Activated CD4-positive, alpha-beta T cell treated with anti-CD3 and anti-CD28 coated beads for 36 hours (primary cell): ENCODE data around the gene AWAT2. TPM values are rescaled to one million over a fixed set of nuclear protein-coding genes. Genes with fewer than 3 reads are reported as not detected.

Experiments used
- ATAC-seq: fragments of 200-7000 bp; cut with Tn5 transposase; one replicate; pipeline ENCODE4 v1.10.0; 2021; ENCODE audit warnings: mild to moderate bottlenecking, moderate library complexity
- CTCF ChIA-PET: fragments of 350-600 bp; sonication (Branson Sonifier 250); formaldehyde crosslinking; loops from one replicate; lab custom pipeline; 2021; ENCODE audit warnings: antibody characterized with exemption; lab: Charles Lee
- POLR2A ChIA-PET: fragments of 350-600 bp; sonication (Branson Sonifier 250); formaldehyde crosslinking; loops from one replicate; lab custom pipeline; 2021; ENCODE audit warnings: antibody characterized with exemption, inconsistent platforms; lab: Charles Lee
- DNase-seq: peaks from one replicate; pipeline ENCODE4 v3.0.0-alpha.2; 2020
- H3K27ac Mint-ChIP-seq: one replicate; pipeline ENCODE4 v1.8.0; 2021; ENCODE audit warnings: mixed read lengths
- H3K27me3 Mint-ChIP-seq: one replicate; pipeline ENCODE4 v1.8.0; 2021; ENCODE audit warnings: mixed read lengths
- H3K36me3 Mint-ChIP-seq: one replicate; pipeline ENCODE4 v1.8.0; 2021; ENCODE audit warnings: low read depth, mixed read lengths
- H3K4me1 Mint-ChIP-seq: one replicate; pipeline ENCODE4 v1.8.0; 2021; ENCODE audit warnings: mixed read lengths
- H3K4me3 Mint-ChIP-seq: one replicate; pipeline ENCODE4 v1.8.0; 2021; ENCODE audit warnings: mild to moderate bottlenecking, moderate library complexity, mixed read lengths
- H3K9me3 Mint-ChIP-seq: one replicate; pipeline ENCODE4 v1.8.0; 2021; ENCODE audit warnings: low read depth, mixed read lengths
- intact Hi-C, 2 experiments: fragments of 100-400 bp; cut with DNase I in 1 of 2; cut with micrococcal nuclease in 1 of 2; formaldehyde crosslinking; loops; one replicate each; pipeline versions ENCODE4 v1.14.2 to v1.15.1; 2022 to 2024; cut with DNase I, micrococcal nuclease
- total RNA-seq, 2 experiments: library from RNA; stranded (reverse); gene quantifications; one replicate each; pipeline ENCODE4 v1.2.3, GENCODE V29; 2021

AWAT2 gene, protein sequence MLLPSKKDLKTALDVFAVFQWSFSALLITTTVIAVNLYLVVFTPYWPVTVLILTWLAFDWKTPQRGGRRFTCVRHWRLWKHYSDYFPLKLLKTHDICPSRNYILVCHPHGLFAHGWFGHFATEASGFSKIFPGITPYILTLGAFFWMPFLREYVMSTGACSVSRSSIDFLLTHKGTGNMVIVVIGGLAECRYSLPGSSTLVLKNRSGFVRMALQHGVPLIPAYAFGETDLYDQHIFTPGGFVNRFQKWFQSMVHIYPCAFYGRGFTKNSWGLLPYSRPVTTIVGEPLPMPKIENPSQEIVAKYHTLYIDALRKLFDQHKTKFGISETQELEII
- total RNA-seq = not detected

DNA sequence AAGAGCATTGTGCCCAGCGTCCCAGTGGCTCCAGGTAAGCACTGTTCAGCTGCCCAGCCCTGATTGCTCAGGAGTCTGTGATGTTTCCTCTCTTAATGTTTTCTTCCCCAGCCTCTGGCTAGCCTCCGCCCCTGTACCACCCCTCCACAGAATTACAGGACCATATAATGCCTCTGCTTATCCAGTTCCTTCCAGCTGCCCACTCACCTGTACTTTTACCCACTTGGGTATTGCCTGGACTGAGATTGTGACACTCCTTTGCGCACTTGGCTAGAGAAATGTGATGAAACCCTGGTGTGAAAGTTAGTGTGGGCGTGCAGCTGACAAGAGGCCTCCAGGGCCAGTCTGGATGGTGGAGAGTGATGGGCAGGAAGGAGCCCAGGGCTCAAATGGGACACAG, at the start of gene AWAT2:
TSS of gene AWAT2 (minus strand) at position 14 of the 400 bp plus-strand sequence. CDS start at position 8, 6 bp downstream.
- intact Hi-C loops = no loop called here
- H3K4me1 Mint-ChIP-seq = no peaks in the 10 kb centered on the region
- H3K36me3 Mint-ChIP-seq = no peaks in the 10 kb centered on the region
- no peaks in the 10 kb centered on the region for H3K9me3 Mint-ChIP-seq
- DNase-seq (no peak), ATAC-seq (no peak)
- H3K4me3 Mint-ChIP-seq = no peak within 1 kb of the TSS
- no peak within 1 kb of the TSS for H3K27ac Mint-ChIP-seq
- CTCF ChIA-PET = no interaction called here
- POLR2A ChIA-PET = no interaction called here
- H3K27me3 Mint-ChIP-seq = no peaks in the 10 kb centered on the region

DNA sequence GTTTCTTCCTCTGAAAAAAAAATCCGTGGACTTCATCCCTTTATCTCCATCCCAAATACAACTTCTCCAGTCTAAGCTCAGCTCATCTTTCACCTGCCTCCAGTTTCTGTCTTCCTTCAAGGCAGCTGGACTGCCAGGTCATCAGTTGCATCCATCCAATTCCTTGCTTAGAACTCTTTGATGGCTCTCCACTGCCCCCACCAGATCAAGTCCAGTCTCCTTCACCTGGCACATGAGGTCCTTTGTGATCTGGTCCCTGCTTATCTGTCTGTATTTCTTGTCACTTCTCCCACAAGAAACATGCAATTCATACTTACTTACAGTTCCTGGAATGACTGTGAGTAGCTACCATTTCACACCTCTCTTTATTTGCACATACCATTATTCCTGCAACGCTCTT, 46.3 kb upstream of the AWAT2 start:
- Mint-ChIP-seq H3K36me3 (no peaks in the 10 kb centered on the region), H3K27ac (no peak overlapping the region), H3K4me3 (no peak overlapping the region), H3K9me3 (no peaks in the 10 kb centered on the region), H3K27me3 (peaks cover 5% of the 10 kb centered on the region), H3K4me1 (no peaks in the 10 kb centered on the region)
- ChIA-PET POLR2A (no interaction called here), CTCF (interaction anchor here (0.7 to 2.3 kb wide), 8 partner anchors 10 to 608 kb away, joined by 3 to 13 read pairs (median 4); no protein-coding TSS in a partner anchor)
- ATAC-seq (no peak), DNase-seq (no peak)
- intact Hi-C loops = loop anchor here (5.0 kb wide), 3 partner anchors 64 to 604 kb away; no protein-coding TSS in a partner anchor

DNA sequence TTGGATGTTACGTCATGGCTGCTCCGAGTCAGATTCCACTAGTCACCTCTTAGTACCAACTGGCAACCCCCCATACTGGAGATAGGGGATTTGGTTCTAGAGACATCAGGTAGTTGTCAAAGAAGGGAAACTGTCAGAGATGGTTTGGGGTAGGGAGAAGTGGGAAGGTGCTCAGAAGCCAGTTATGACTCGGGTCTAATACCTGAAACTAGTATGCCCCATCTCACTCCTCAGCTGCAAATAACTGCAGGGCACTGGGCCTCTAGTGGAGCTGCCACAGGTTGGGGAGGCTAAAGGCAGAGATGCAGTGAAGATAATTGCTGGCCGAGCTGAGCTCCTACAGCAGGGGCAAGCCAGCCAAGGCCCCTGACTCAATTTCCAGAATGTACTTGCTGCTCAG, 42.5 kb upstream of the AWAT2 start:
- Mint-ChIP-seq H3K4me3 (no peak overlapping the region), H3K36me3 (no peaks in the 10 kb centered on the region), H3K9me3 (no peaks in the 10 kb centered on the region), H3K27ac (no peak overlapping the region), H3K27me3 (no peaks in the 10 kb centered on the region), H3K4me1 (no peaks in the 10 kb centered on the region)
- ATAC-seq (no peak), DNase-seq (no peak)
- intact Hi-C loops = no loop called here
- ChIA-PET POLR2A (no interaction called here), CTCF (no interaction called here)

DNA sequence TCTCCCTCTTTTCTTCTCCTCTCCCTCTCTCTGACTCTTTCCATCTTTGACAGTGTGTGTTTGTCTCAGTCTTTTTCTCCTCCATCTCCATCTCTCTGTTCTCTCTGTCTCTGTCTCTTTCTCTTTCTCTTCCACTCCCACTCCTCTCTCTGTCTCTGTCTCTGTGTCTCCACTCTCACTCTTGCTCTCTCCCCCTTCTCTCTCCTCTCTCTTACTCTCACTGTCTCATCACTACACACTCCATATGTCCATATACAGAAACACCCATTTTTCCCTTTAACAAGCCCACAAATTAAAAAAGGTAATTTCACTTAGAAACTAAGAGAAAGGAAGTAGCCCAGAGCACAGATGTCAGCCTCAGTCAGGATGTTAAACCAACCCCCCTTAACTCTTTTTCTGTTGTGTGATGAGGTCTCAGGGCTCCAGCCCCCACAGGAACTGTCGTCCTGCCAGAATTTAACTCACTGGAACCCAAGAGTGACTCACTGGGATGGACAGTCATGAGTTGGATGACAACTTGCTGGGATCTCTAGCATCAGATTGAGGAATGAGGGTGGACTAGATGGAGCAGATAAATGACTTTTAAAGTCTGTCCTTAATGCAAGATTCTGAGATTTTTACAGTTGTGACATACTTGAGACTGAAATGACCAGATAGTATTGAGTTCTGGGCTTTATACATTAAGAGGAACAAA, 40.0 kb upstream of the AWAT2 start:
- intact Hi-C loops = loop anchor here in 1 of 2 experiments (2.0 kb wide), 1 partner anchor 551 kb away; no protein-coding TSS in a partner anchor
- Mint-ChIP-seq H3K4me1 (no peaks in the 10 kb centered on the region), H3K27ac (no peak overlapping the region), H3K36me3 (no peaks in the 10 kb centered on the region), H3K4me3 (no peak overlapping the region), H3K27me3 (no peaks in the 10 kb centered on the region), H3K9me3 (no peaks in the 10 kb centered on the region)
- POLR2A ChIA-PET = no interaction called here
- DNase-seq (no peak), ATAC-seq (no peak)
- CTCF ChIA-PET = no interaction called here

DNA sequence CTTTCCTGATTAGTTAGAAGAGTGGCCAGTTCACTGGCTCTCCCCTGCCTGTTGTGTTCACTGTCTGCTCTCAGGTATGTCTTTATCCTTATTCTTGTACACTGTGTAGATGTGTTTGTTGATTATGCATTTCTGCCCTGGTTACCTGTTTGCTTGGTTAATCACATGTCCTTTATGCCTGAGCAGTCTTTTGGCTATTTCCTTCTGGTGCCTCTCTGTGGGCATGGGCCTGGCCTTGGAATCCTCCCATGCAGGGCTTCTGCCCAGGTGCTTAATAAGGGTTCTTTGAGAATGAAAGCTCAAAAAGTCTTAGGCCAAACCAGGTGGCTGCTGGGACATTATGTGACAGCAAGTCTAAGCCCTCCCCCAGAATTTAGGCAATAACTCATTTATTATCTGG, 39.0 kb upstream of the AWAT2 start:
- Mint-ChIP-seq H3K27ac (no peak overlapping the region), H3K4me1 (no peaks in the 10 kb centered on the region), H3K27me3 (no peaks in the 10 kb centered on the region), H3K4me3 (no peak overlapping the region), H3K36me3 (no peaks in the 10 kb centered on the region), H3K9me3 (no peaks in the 10 kb centered on the region)
- ChIA-PET CTCF (interaction anchor here (0.6 kb wide), 1 partner anchor 52 kb away, joined by 4 read pairs; no protein-coding TSS in a partner anchor), POLR2A (no interaction called here)
- no peak for DNase-seq
- intact Hi-C loops = loop anchor here in 1 of 2 experiments (2.0 kb wide), 1 partner anchor 550 kb away; no protein-coding TSS in a partner anchor
- ATAC-seq = no peak

DNA sequence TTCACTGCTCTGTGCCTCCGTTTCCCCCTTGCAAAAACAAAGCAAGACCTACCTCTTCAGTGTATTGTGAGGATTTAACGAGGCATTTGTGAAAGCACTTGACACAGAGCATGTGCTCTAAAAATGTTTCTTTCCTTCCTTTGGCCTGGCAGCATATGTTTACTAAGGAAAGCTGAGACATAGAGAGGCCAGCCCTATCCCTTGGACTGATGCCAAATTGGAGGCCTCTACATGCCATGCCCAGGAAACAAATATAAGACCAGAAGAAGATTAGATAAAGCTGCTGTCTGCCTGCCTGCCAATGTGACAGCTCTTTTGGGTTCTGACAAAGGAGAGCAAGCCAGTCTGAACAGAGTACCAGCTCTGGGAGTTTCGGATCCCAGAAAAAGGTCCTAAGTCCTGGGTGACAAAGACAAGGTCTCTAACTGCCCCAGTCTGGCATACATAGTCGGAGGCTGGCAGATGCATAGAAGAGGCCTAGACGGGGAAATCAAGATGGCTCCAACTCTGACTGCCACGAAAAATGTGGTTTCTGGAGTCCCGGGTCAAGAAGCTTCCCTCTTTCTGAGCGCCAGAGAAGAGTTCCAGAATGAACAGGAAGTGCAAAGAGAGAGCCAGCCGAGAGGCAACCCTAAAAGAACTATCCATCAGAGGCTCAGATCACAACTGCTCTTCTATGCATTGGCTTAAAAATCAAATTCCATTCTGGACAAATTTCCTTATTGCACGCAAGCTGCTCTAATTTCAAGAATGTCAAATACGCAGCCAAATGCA, 38.3 kb upstream of the AWAT2 start:
- ChIA-PET CTCF (interaction anchor here (0.8 to 0.9 kb wide), 2 partner anchors 9 to 10 kb away, joined by 3 read pairs; no protein-coding TSS in a partner anchor), POLR2A (no interaction called here)
- Mint-ChIP-seq H3K4me3 (no peak overlapping the region), H3K9me3 (no peaks in the 10 kb centered on the region), H3K36me3 (no peaks in the 10 kb centered on the region), H3K4me1 (no peaks in the 10 kb centered on the region), H3K27ac (no peak overlapping the region), H3K27me3 (no peaks in the 10 kb centered on the region)
- intact Hi-C loops = loop anchor here in 1 of 2 experiments (2.0 kb wide), 1 partner anchor 549 kb away; no protein-coding TSS in a partner anchor
- no peak for ATAC-seq
- DNase-seq = no peak

DNA sequence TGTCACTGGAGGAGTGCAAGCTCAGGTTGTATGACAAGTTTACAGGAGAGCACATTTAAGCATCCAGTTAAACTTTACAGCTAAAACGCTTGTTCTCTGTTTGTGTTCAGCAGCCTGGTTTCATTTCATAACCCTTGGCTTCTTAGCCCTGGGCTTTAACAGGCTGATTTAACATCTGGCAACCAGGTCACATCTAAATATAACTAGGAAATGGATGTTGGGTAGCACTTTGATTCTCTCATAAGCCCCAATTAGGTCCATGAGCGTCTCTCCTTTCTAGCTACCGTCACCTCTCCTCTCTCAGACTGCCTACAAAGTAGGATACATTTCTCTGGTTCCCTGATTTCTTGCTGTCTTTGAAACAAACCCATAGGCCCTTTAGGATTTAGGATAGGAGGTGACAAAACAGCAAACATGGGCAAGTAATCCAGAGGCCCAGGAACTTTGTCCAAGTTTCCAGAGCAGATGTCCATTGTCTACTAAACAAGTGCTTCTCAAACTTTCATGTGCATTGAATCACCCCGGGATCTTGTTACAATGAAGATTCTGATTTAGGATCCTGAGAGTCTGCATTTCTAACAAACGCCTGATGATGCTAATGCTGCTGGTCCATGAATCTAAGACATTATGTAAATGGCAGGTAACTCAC, 35.0 kb upstream of the AWAT2 start:
- Mint-ChIP-seq H3K9me3 (no peaks in the 10 kb centered on the region), H3K4me1 (no peaks in the 10 kb centered on the region), H3K36me3 (no peaks in the 10 kb centered on the region), H3K27ac (no peak overlapping the region), H3K27me3 (no peaks in the 10 kb centered on the region), H3K4me3 (no peak overlapping the region)
- intact Hi-C loops = no loop called here
- CTCF ChIA-PET = no interaction called here
- ATAC-seq (no peak), DNase-seq (no peak)
- POLR2A ChIA-PET = no interaction called here

DNA sequence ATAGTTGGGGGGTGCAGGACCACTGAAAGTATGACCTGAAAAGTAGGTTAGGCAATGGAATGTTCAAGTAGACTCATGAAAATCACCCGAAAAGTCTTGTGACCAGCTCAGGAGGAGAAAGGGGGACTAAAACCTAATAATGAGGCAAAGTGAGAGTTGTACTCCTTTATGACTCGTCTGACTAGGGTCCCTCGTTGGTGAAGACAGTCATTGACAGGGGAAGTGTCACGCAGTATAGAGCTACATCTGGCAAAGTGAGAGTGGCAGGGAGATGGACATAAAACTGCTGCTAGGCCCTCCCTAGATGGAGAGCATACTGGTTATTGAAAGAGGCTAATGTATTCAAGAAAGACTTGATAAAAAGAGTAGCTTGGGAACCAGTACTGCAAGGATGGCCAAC, 33.0 kb upstream of the AWAT2 start:
- no peak for ATAC-seq
- CTCF ChIA-PET = interaction anchor here (1.3 kb wide), 1 partner anchor 14 kb away, joined by 4 read pairs; no protein-coding TSS in a partner anchor
- H3K4me1 Mint-ChIP-seq = no peaks in the 10 kb centered on the region
- intact Hi-C loops = no loop called here
- H3K27ac Mint-ChIP-seq = no peak overlapping the region
- no peak for DNase-seq
- POLR2A ChIA-PET = no interaction called here
- no peaks in the 10 kb centered on the region for H3K9me3 Mint-ChIP-seq
- H3K36me3 Mint-ChIP-seq = no peaks in the 10 kb centered on the region
- H3K4me3 Mint-ChIP-seq = no peak overlapping the region
- peaks cover 2% of the 10 kb centered on the region for H3K27me3 Mint-ChIP-seq

DNA sequence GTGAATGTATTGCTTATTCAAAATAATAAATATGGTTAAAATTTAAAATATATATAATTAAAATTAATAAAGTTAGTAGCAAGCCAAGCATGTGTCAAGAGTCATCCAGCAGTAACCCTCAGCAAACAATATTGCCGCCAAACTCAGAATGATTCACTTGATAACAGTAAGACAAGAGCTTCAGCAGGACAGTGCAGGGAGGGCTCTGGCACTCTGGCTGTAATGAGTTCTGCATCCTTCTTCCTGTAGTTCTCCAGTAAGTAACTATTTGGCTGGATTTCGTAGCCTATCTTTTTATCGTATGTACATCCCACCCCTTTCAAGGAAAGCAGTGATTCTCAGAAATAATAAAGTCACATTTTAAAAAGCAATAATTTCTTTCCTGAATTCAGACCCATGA, 30.1 kb upstream of the AWAT2 start:
- Mint-ChIP-seq H3K27me3 (peaks cover 2% of the 10 kb centered on the region), H3K9me3 (no peaks in the 10 kb centered on the region), H3K4me1 (no peaks in the 10 kb centered on the region), H3K27ac (no peak overlapping the region), H3K4me3 (no peak overlapping the region), H3K36me3 (no peaks in the 10 kb centered on the region)
- ChIA-PET POLR2A (no interaction called here), CTCF (no interaction called here)
- DNase-seq = no peak
- intact Hi-C loops = no loop called here
- no peak for ATAC-seq

DNA sequence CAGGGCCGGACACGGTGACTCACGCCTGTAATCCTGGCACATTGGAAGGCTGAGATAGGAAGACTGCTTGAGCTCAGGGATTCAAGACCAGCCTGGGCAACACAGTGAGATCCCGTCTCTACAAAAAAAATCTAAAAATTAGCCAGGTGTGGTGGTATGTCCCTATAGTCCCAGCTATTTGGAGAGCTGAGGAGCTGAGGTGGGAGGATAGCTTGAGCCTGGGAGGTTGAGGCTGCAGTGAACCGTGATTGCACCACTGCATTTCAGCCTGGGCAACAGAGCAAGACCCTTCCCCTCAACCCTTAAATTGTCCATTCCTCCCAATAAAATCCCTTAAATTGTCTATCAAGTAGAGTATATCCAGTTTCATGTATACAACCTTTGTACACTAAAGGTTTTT, 29.6 kb upstream of the AWAT2 start:
- peaks cover 2% of the 10 kb centered on the region for H3K27me3 Mint-ChIP-seq
- no peaks in the 10 kb centered on the region for H3K9me3 Mint-ChIP-seq
- H3K27ac Mint-ChIP-seq = no peak overlapping the region
- H3K36me3 Mint-ChIP-seq = no peaks in the 10 kb centered on the region
- no peak for DNase-seq
- no peak for ATAC-seq
- ChIA-PET POLR2A (no interaction called here), CTCF (no interaction called here)
- H3K4me1 Mint-ChIP-seq = no peaks in the 10 kb centered on the region
- intact Hi-C loops = no loop called here
- no peak overlapping the region for H3K4me3 Mint-ChIP-seq

DNA sequence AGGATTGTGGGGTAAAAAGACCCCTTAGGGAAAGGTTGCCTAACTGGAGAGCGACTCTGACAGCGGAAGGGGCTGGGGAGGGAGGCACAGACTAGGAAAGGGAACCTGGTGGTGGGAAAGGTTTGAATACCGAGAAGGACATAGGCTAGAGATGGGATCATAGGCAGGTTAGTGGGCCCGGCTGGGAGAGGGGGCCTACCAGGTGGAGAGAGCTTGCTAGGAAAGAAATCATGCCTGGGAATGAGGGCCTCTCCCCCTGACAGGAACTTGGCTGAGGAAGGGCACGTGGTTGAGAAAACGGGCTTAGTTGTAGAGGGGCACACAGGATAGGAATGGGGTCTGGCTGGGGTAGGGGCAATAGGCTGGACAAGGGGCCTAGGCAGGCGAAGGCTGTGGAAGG, 16.9 kb upstream of the AWAT2 start:
- intact Hi-C loops = no loop called here
- Mint-ChIP-seq H3K4me3 (no peak overlapping the region), H3K27ac (no peak overlapping the region), H3K27me3 (no peaks in the 10 kb centered on the region), H3K9me3 (no peaks in the 10 kb centered on the region), H3K36me3 (no peaks in the 10 kb centered on the region), H3K4me1 (no peaks in the 10 kb centered on the region)
- DNase-seq (no peak), ATAC-seq (no peak)
- POLR2A ChIA-PET = no interaction called here
- CTCF ChIA-PET = interaction anchor here (0.6 kb wide), 1 partner anchor 8 kb away, joined by 3 read pairs; no protein-coding TSS in a partner anchor
